Ovary (tissue), 9 donors: ENCODE measurements around the gene TEX12. TPM values are rescaled to one million over a fixed set of nuclear protein-coding genes. Genes with fewer than 3 reads are reported as not detected.

ENCODE experiments used
- DNase-seq, 5 donors: peaks; one replicate each; pipeline ENCODE4 v3.0.0-alpha.2; 2019 to 2020
- H3K27ac ChIP-seq, 2 donors: fragments of 200-600 bp; one replicate each; pipeline versions ENCODE4 v1.5.1 to v1.8.0; 2019 to 2022
- H3K27me3 ChIP-seq: fragments of 200-600 bp; one replicate; pipeline ENCODE4 v1.8.0; 2022
- H3K36me3 ChIP-seq: fragments of 200-600 bp; sonication (generic); one replicate; pipeline ENCODE4 v1.5.1; 2019
- H3K4me1 ChIP-seq: one replicate; pipeline ENCODE4 v1.8.1; 2013; ENCODE audit warnings: mild to moderate bottlenecking, moderate library complexity; ENCODE audit not compliant: insufficient read depth
- H3K4me3 ChIP-seq: fragments of 200-600 bp; sonication (generic); one replicate; pipeline ENCODE4 v1.5.1; 2017
- H3K9me3 ChIP-seq, 2 donors: fragments of 200-600 bp in 1 of 2; sonication (generic) in 1 of 2; one replicate each; pipeline versions ENCODE4 v1.5.1 to v1.8.1; 2013 to 2019; ENCODE audit warnings: mild to moderate bottlenecking in 1 of 2, moderate library complexity in 1 of 2
- EP300 ChIP-seq: sonication (generic); formaldehyde crosslinking; IDR thresholded peaks from one replicate; pipeline ENCODE4 v1.6.1; 2017; ENCODE audit warnings: antibody characterized with exemption
- POLR2A ChIP-seq: fragments of 450-650 bp; IDR thresholded peaks from one replicate; pipeline ENCODE4 v1.6.1; 2017; ENCODE audit warnings: antibody characterized with exemption, mild to moderate bottlenecking, moderate library complexity
- WGBS, 3 donors: extraction: QIAGEN DNeasy Blood & Tissue Kit in 1 of 3; methylation state at CpG; one replicate each; pipeline versions ENCODE4 v1.1.5 to v1.1.7; 2013 to 2017; 5-methylcytosine and 5-hydroxymethylcytosine counted together
- intact Hi-C, 4 donors: fragments of 100-400 bp; cut with DNase I; formaldehyde crosslinking; loops; one replicate each; pipeline versions ENCODE4 v1.11.0 to v1.15.1; 2022 to 2023
- polyA plus RNA-seq, 2 donors: library from polyadenylated mRNA; stranded (reverse); fragments of 200-250 nt in 1 of 2; fragments of 350-450 nt in 1 of 2; fragmentation: Illumina TruSeq in 1 of 2; extraction: RNeasy Lipid Tissue Mini Kit (QIAGEN cat#74804) in 1 of 2; gene quantifications; one replicate each; pipeline ENCODE4 v1.2.3, GENCODE V29; 2013 to 2014
- small RNA-seq: library from RNA; depleted of rRNA; stranded (forward); fragments of <200 nt; gene quantifications from one replicate; pipeline ENCODE3, GENCODE V24; 2016
- total RNA-seq, 7 donors: library from RNA; depleted of rRNA in 2 of 7; stranded (reverse); fragments of >200 nt in 2 of 7; fragmentation: NEBNext Ultra II Directional in 3 of 7; extraction: Animal tissue kit (Norgen Biotek cat#: 25700) in 3 of 7; gene quantifications; one replicate each; pipeline versions ENCODE4 v1.1.0 to v1.2.4, GENCODE V29; 2016 to 2023
- TF ChIP-seq, protein P1 (sequence below), 3 donors: fragments of 450-650 bp in 2 of 3; fragments of 200-600 bp in 1 of 3; IDR thresholded peaks; one replicate each; pipeline versions ENCODE4 v1.5.1 to v1.8.0; 2016 to 2022; ENCODE audit warnings: antibody characterized with exemption in 3 of 3, mild to moderate bottlenecking in 1 of 3
- donor health status: DM: no; HTN: no; CAD: no; lungs with moderate emphysema.
- donor health status: DM: no; HTN: no; CAD: no.
- donor health status: Bipolar disorder and iron deficiency.
- donor health status: DM: yes; HTN: yes; CAD: no.
- donor health status: DM: no; HTN: no; CAD: no.
- donor health status: DM: yes; HTN: yes; CAD: no.

TEX12 gene
- total and polyA plus RNA-seq, 9 donors, result 0.11 to 1.3 (median 0.52) TPM; not detected in 1

- Histone ChIP-seq H3K36me3 (no peaks in the 10 kb centered on the region), H3K4me1 (no peaks in the 10 kb centered on the region), H3K27ac (no peak overlapping the region), H3K9me3 (no peaks in the 10 kb centered on the region), H3K27me3 (no peaks in the 10 kb centered on the region), H3K4me3 (no peak overlapping the region)
- TF ChIP-seq POLR2A (no peak), EP300 (no peak)
- TF ChIP-seq, protein P1, sequence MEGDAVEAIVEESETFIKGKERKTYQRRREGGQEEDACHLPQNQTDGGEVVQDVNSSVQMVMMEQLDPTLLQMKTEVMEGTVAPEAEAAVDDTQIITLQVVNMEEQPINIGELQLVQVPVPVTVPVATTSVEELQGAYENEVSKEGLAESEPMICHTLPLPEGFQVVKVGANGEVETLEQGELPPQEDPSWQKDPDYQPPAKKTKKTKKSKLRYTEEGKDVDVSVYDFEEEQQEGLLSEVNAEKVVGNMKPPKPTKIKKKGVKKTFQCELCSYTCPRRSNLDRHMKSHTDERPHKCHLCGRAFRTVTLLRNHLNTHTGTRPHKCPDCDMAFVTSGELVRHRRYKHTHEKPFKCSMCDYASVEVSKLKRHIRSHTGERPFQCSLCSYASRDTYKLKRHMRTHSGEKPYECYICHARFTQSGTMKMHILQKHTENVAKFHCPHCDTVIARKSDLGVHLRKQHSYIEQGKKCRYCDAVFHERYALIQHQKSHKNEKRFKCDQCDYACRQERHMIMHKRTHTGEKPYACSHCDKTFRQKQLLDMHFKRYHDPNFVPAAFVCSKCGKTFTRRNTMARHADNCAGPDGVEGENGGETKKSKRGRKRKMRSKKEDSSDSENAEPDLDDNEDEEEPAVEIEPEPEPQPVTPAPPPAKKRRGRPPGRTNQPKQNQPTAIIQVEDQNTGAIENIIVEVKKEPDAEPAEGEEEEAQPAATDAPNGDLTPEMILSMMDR (IDR thresholded peaks at IDR 0.05), result no peak
- WGBS, 3 donors, result 100% methylated on average over 1 of the region's 1 CpG
- intact Hi-C loops, result loop anchor here in 2 of 4 donors (5.0 to 10.0 kb wide), 2 partner anchors 66 to 1078 kb away; no protein-coding TSS in a partner anchor
- no peak for DNase-seq
Measured at GRCh38 chr11:112216561-112217105, 49.5 kb downstream of the TEX12 start.

DNA sequence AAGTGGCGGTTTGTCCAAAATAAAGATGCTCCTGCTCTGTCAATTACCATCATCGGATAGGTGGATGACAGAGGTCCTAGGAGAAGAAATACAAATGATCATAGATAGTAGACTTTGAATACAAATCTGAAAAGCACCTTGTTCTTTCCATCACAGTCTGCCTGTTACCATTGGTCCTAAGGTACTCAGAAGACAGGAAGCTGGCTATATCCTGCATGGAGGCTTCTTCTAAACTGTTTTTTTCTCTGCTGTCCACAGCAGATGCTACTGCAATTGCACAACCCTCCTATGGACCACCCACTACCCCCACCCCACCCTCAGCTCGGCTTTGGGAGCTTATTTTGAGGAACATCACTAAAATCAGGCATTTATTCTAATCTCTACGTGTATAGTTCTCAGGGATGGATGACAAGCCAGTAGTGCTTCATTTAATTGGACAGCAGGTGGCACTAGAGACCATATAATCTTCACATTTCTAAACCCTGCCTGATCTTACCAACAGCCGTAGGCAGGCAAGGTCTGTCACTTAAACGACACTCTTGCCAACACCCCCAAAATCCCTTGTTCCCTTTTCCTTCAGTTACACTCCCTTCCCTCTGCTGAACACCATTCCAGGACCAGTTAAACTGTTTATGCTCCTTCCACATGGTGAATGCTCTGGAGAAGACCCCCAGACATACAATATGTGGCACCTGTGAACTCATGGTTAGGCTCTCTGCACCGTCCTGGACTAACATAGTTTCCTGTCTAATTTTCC lies 52.5 kb downstream of the TEX12 start:
- Histone ChIP-seq H3K36me3 (no peaks in the 10 kb centered on the region), H3K4me1 (no peaks in the 10 kb centered on the region), H3K27me3 (no peaks in the 10 kb centered on the region), H3K4me3 (no peak overlapping the region), H3K9me3 (no peaks in the 10 kb centered on the region), H3K27ac (no peak overlapping the region)
- WGBS, 3 donors, result 32 to 33% (median 32%) methylated on average over 7 of the region's 7 CpGs
- intact Hi-C loops, result loop anchor here (2.0 to 10.0 kb wide), 5 partner anchors 58 to 1075 kb away; no protein-coding TSS in a partner anchor
- TF ChIP-seq, protein P1 (IDR thresholded peaks at IDR 0.05), result peak; percentile 59 to 79 (median 78)
- TF ChIP-seq POLR2A, result no peak
- peak in 4 of 5 donors; percentile 12 to 43 (median 24) for DNase-seq

GRCh38 chr11:112221274-112221835 lies 54.2 kb downstream of the TEX12 start:
- Histone ChIP-seq H3K4me1 (no peaks in the 10 kb centered on the region), H3K36me3 (no peaks in the 10 kb centered on the region), H3K27me3 (no peaks in the 10 kb centered on the region), H3K4me3 (no peak overlapping the region), H3K27ac (no peak overlapping the region), H3K9me3 (no peaks in the 10 kb centered on the region)
- intact Hi-C loops, result loop anchor here in 2 of 4 donors (2.0 to 5.0 kb wide), 2 partner anchors 56 to 57 kb away; no protein-coding TSS in a partner anchor
- TF ChIP-seq EP300 (no peak), POLR2A (no peak)
- TF ChIP-seq, protein P1 (IDR thresholded peaks at IDR 0.05), result no peak
- DNase-seq, result no peak
- 58 to 65% (median 60%) methylated on average over 3 of the region's 3 CpGs for WGBS, 3 donors

Small RNAs within 50 kb of the gene (small RNA-seq; reads per million reads assigned to genes)
- gene MRPS36P4, result not detected

Other genes starting within 250 kb of the TEX12 start
- 1 to 10 TPM in 6 of 7 donors, not detected in 1; 1.3 to 5.9 (median 1.9) TPM for gene C11orf52, start 248.5 kb upstream of the TEX12 start, total RNA-seq
- 1 to 10 TPM; 2.4 to 3.7 TPM for gene C11orf52, start 248.5 kb upstream of the TEX12 start, polyA plus RNA-seq
- 10 to 100 TPM; 17.0 to 25.4 (median 23.7) TPM for gene DIXDC1, start 230.0 kb upstream of the TEX12 start, total RNA-seq
- gene DIXDC1, start 230.0 kb upstream of the TEX12 start, polyA plus RNA-seq, result 10 to 100 TPM; 10.3 to 37.9 TPM
- 10 to 100 TPM; 10.8 to 26.4 (median 19.9) TPM for gene DLAT, start 142.0 kb upstream of the TEX12 start, total RNA-seq
- 10 to 100 TPM; 11.1 to 27.8 TPM for gene DLAT, start 142.0 kb upstream of the TEX12 start, polyA plus RNA-seq
- 1 to 10 TPM in 6 of 7 donors, under 1 TPM in 1; 0.83 to 8.6 (median 2.4) TPM for gene PIH1D2, start 93.4 kb upstream of the TEX12 start, total RNA-seq
- gene PIH1D2, start 93.4 kb upstream of the TEX12 start, polyA plus RNA-seq, result 1 to 10 TPM in 1 of 2 donors, under 1 TPM in 1; 0.94 to 2.3 TPM
- gene NKAPD1, start 93.1 kb upstream of the TEX12 start, total RNA-seq, result 10 to 100 TPM; 11.4 to 23.1 (median 17.2) TPM
- 10 to 100 TPM; 18.8 to 48.2 TPM for gene NKAPD1, start 93.1 kb upstream of the TEX12 start, polyA plus RNA-seq
- gene TIMM8B, start 80.6 kb upstream of the TEX12 start, total RNA-seq, result 10 to 100 TPM; 21.8 to 45.7 (median 31.4) TPM
- gene TIMM8B, start 80.6 kb upstream of the TEX12 start, polyA plus RNA-seq, result 10 to 100 TPM; 53.3 to 71.1 TPM
- gene SDHD, start 80.5 kb upstream of the TEX12 start, total RNA-seq, result 10 to 100 TPM; 64.9 to 85.9 (median 83.2) TPM
- 10 to 100 TPM; 85.1 to 98.4 TPM for gene SDHD, start 80.5 kb upstream of the TEX12 start, polyA plus RNA-seq
- 10 to 100 TPM in 1 of 7 donors, 1 to 10 TPM in 6; 1.7 to 17.1 (median 3.5) TPM for gene IL18, start 3.3 kb upstream of the TEX12 start, total RNA-seq
- gene IL18, start 3.3 kb upstream of the TEX12 start, polyA plus RNA-seq, result 1 to 10 TPM; 2.2 to 7.7 TPM
- 10 to 100 TPM in 1 of 7 donors, 1 to 10 TPM in 6; 2.9 to 11.7 (median 4.4) TPM for gene BCO2, start 8.1 kb downstream of the TEX12 start, total RNA-seq
- 1 to 10 TPM; 1.2 to 3.2 TPM for gene BCO2, start 8.1 kb downstream of the TEX12 start, polyA plus RNA-seq
- 10 to 100 TPM; 21.4 to 39.7 (median 26.3) TPM for gene PTS, start 59.1 kb downstream of the TEX12 start, total RNA-seq
- gene PTS, start 59.1 kb downstream of the TEX12 start, polyA plus RNA-seq, result 10 to 100 TPM; 18.3 to 35.5 TPM
- gene PLET1, start 93.5 kb downstream of the TEX12 start, total RNA-seq, result not detected
- not detected for gene PLET1, start 93.5 kb downstream of the TEX12 start, polyA plus RNA-seq